Natural killer cell (primary cell): Measurements from ENCODE around the gene IL10RA. TPM values are rescaled to one million over a fixed set of nuclear protein-coding genes. Genes with fewer than 3 reads are reported as not detected.

Experiments used
- ATAC-seq, 3 donors: fragments of 150-1000 bp in 2 of 3; fragments of 200-7000 bp in 1 of 3; cut with Tn5 transposase; 1 replicate in 1 of 3; 2 replicates in 2 of 3; pipeline ENCODE4 v1.10.0; 2021; ENCODE audit warnings: mild to moderate bottlenecking in 2 of 3, moderate library complexity in 2 of 3
- DNase-seq, 2 donors: peaks; one replicate each; pipeline versions ENCODE4 v3.0.0 to v3.0.0-alpha.2; 2013 to 2021; ENCODE audit warnings: mixed read lengths in 1 of 2
- H3K27ac ChIP-seq: one replicate; pipeline ENCODE4 v1.5.1; 2013; ENCODE audit warnings: mild to moderate bottlenecking, low read length
- H3K27me3 ChIP-seq: one replicate; pipeline ENCODE4 v1.6.1; 2013; ENCODE audit warnings: low read length; ENCODE audit not compliant: control insufficient read depth, insufficient read depth
- H3K36me3 ChIP-seq: one replicate; pipeline ENCODE4 v1.6.1; 2013; ENCODE audit warnings: low read length; ENCODE audit not compliant: control insufficient read depth, insufficient read depth
- H3K4me1 ChIP-seq: one replicate; pipeline ENCODE4 v1.6.1; 2013; ENCODE audit warnings: low read length; ENCODE audit not compliant: control insufficient read depth, insufficient read depth
- H3K4me3 ChIP-seq: one replicate; pipeline ENCODE4 v1.5.1; 2013; ENCODE audit warnings: low read length
- H3K9me3 ChIP-seq: one replicate; pipeline ENCODE4 v1.6.1; 2013; ENCODE audit warnings: low read length; ENCODE audit not compliant: control insufficient read depth, insufficient read depth
- H3K27ac Mint-ChIP-seq, 2 donors: one replicate each; pipeline ENCODE4 v1.8.0; 2022; ENCODE audit warnings: mild to moderate bottlenecking in 2 of 2, mixed read lengths in 2 of 2, moderate library complexity in 1 of 2
- H3K27me3 Mint-ChIP-seq, 2 donors: one replicate each; pipeline ENCODE4 v1.8.0; 2022; ENCODE audit warnings: low read depth in 2 of 2, mixed read lengths in 2 of 2
- H3K36me3 Mint-ChIP-seq: one replicate; pipeline ENCODE4 v1.8.0; 2022; ENCODE audit warnings: mixed read lengths
- H3K4me1 Mint-ChIP-seq, 2 donors: one replicate each; pipeline ENCODE4 v1.8.0; 2022; ENCODE audit warnings: mixed read lengths in 2 of 2
- H3K4me3 Mint-ChIP-seq: one replicate; pipeline ENCODE4 v1.8.0; 2022; ENCODE audit warnings: mild to moderate bottlenecking, moderate library complexity, mixed read lengths
- H3K9me3 Mint-ChIP-seq, 2 donors: one replicate each; pipeline ENCODE4 v1.8.0; 2022; ENCODE audit warnings: mixed read lengths in 2 of 2
- WGBS: methylation state at CpG from one replicate; pipeline ENCODE4 v1.1.7; 2013; ENCODE audit warnings: missing lambda C conversion rate; ENCODE audit not compliant: insufficient coverage; 5-methylcytosine and 5-hydroxymethylcytosine counted together
- intact Hi-C: fragments of 100-400 bp; cut with micrococcal nuclease; formaldehyde crosslinking; loops from one replicate; pipeline ENCODE4 v1.14.2; 2022
- total RNA-seq, 4 donors: library from RNA; stranded (reverse); fragments of 120-200 nt in 1 of 4; gene quantifications; one replicate each; pipeline versions ENCODE4 v1.2.3 to v1.2.4, GENCODE V29; 2013 to 2022
- TF ChIP-seq, protein P1 (sequence below): fragments of 200-600 bp; IDR thresholded peaks from one replicate; pipeline ENCODE4 v1.8.0; 2022; ENCODE audit warnings: antibody characterized with exemption

Gene IL10RA
- total RNA-seq, 3 donors from 2014 or later (not counting 1 experiment from before 2014, with no cell fraction given): 263 to 286 (median 268) TPM

DNA sequence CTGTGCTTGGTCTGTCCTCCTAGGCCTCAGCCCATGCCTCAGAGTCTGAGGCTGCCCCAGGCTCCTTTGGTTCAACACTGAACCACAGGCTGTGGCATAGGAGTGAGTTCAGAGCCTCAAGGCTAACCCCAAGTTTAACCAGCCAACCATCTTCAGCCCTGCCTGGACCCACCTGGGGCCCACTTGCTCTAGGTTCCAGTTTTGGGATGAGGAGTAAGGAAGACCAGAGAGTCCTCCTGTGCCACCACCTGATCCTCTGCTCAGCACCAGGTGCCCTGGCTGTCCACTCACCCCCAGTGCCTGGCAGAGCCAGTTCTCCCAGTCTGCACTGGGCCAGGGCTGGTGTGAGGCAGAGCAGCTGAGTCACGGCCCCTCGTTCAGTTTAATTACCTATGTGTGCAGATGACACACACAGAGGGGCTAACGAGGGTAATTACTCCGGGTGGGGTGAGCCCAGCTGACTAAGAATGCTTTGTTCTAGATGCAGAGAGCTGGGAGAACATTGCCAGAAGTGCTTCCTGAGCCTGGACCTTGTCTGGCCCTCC, 45.0 kb upstream of the IL10RA start:
- H3K27ac Mint-ChIP-seq: no peak overlapping the region
- peaks cover 0 to 11% of the 10 kb centered on the region in 2 donors for H3K4me1 Mint-ChIP-seq
- intact Hi-C loops: loop anchor here (10.0 kb wide), 1 partner anchor 516 kb away; no protein-coding TSS in a partner anchor
- Histone ChIP-seq H3K4me1 (peaks cover 11% of the 10 kb centered on the region), H3K27me3 (no peaks in the 10 kb centered on the region), H3K36me3 (no peaks in the 10 kb centered on the region), H3K9me3 (no peaks in the 10 kb centered on the region), H3K4me3 (no peak overlapping the region), H3K27ac (no peak overlapping the region)
- TF ChIP-seq, protein P1, sequence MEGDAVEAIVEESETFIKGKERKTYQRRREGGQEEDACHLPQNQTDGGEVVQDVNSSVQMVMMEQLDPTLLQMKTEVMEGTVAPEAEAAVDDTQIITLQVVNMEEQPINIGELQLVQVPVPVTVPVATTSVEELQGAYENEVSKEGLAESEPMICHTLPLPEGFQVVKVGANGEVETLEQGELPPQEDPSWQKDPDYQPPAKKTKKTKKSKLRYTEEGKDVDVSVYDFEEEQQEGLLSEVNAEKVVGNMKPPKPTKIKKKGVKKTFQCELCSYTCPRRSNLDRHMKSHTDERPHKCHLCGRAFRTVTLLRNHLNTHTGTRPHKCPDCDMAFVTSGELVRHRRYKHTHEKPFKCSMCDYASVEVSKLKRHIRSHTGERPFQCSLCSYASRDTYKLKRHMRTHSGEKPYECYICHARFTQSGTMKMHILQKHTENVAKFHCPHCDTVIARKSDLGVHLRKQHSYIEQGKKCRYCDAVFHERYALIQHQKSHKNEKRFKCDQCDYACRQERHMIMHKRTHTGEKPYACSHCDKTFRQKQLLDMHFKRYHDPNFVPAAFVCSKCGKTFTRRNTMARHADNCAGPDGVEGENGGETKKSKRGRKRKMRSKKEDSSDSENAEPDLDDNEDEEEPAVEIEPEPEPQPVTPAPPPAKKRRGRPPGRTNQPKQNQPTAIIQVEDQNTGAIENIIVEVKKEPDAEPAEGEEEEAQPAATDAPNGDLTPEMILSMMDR: no peak
- H3K4me3 Mint-ChIP-seq: no peak overlapping the region
- ATAC-seq (no peak), DNase-seq (no peak)
- peaks cover 6 to 10% of the 10 kb centered on the region in 2 donors for H3K27me3 Mint-ChIP-seq
- WGBS: 88% methylated on average over 4 of the region's 4 CpGs
- no peaks in the 10 kb centered on the region for H3K9me3 Mint-ChIP-seq
- no peaks in the 10 kb centered on the region for H3K36me3 Mint-ChIP-seq

DNA sequence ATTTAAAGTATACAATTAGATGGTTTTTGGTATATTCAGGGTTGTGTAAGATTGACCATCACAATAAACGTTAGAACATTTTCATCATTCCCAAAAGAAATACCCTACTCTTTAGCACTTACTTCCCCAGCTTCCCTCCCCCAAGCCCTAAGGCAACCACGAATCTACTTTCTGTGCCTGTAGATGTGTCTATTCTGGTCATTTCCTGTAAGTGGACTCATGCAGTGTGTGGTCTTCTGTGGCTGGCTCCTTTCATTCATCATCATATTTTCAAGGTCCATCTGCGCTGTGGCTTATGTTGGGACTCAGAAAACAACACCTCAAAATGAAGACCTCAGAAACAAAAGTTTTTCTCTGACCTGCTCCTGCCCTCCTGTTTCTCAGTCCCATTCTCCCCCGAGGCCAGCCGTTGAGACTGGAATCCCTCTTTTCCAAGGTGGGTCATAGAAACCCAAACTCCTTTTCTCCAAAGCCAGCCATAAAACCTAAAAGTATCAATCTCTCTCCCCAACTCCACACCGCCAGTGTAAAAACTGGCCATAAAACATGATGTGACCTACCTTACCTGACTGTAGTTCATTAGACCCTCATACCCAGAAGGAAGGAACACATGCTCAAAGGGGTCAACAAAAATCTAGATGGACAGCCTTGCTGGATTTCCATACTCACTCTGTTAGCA, 44.1 kb upstream of the IL10RA start:
- Mint-ChIP-seq H3K9me3 (no peaks in the 10 kb centered on the region), H3K4me1 (peaks cover 5 to 16% of the 10 kb centered on the region in 2 donors), H3K27me3 (peaks cover 6 to 10% of the 10 kb centered on the region in 2 donors), H3K4me3 (no peak overlapping the region), H3K27ac (no peak overlapping the region), H3K36me3 (no peaks in the 10 kb centered on the region)
- ATAC-seq (no peak), DNase-seq (no peak)
- TF ChIP-seq, protein P1: no peak
- Histone ChIP-seq H3K27ac (no peak overlapping the region), H3K4me1 (peaks cover 16% of the 10 kb centered on the region), H3K9me3 (no peaks in the 10 kb centered on the region), H3K27me3 (no peaks in the 10 kb centered on the region), H3K36me3 (no peaks in the 10 kb centered on the region), H3K4me3 (no peak overlapping the region)
- 66% methylated on average over 5 of the region's 6 CpGs for WGBS
- intact Hi-C loops: loop anchor here (10.0 kb wide), 1 partner anchor 517 kb away; no protein-coding TSS in a partner anchor

DNA sequence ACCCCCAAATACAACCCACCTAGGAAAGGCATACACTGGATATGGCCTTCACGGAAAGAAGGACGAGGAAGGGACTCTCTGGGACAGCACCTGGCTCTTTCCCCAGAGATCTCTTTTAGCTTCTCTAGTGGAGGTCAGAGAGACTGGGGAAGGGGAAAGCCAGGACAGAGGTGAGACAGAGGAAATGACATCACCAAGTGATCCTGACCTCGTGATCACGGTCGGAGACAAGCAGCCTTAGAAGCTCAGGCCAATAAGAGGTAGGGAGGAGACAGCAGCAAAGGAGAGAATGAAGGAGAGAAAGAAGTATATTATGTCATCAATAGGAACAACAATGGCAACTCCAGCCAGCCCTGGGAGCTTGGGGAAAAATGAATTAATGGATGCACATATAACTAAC, 41.6 kb upstream of the IL10RA start:
- intact Hi-C loops: loop anchor here (10.0 kb wide), 1 partner anchor 520 kb away; no protein-coding TSS in a partner anchor
- Histone ChIP-seq H3K9me3 (no peaks in the 10 kb centered on the region), H3K4me3 (no peak overlapping the region), H3K4me1 (peaks cover 41% of the 10 kb centered on the region), H3K27ac (no peak overlapping the region), H3K36me3 (no peaks in the 10 kb centered on the region), H3K27me3 (no peaks in the 10 kb centered on the region)
- no peak for ATAC-seq
- Mint-ChIP-seq H3K36me3 (no peaks in the 10 kb centered on the region), H3K27ac (no peak overlapping the region), H3K4me3 (no peak overlapping the region), H3K4me1 (peaks cover 21 to 37% of the 10 kb centered on the region in 2 donors), H3K27me3 (peaks cover 2 to 10% of the 10 kb centered on the region in 2 donors), H3K9me3 (no peaks in the 10 kb centered on the region)
- no peak for DNase-seq
- 66% methylated on average over 5 of the region's 5 CpGs for WGBS
- TF ChIP-seq, protein P1: no peak
